Measurements from ENCODE around the gene GBE1.

GBE1 gene

DNA sequence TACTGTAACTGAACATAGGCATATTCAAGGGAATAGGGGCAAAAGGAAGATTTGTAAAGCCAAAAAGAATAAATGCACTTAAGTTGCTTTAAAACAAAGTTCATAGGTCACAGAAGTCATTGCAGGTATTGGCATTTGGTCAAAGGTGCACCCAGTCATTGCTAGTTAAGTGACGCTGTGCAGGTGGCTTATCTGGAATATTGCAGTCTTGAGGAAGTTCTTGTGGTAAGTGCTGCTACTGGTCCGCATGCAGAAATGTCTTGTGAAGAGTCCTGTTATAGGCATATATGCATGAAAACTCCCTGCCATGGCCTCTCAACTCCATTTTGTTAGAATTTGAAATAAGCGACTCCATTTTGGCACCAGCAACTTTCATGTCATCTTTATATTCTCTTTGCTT lies 293.1 kb downstream of the GBE1 start:
- no peak for DNase-seq (ENCODE audit: low spot score)

DNA sequence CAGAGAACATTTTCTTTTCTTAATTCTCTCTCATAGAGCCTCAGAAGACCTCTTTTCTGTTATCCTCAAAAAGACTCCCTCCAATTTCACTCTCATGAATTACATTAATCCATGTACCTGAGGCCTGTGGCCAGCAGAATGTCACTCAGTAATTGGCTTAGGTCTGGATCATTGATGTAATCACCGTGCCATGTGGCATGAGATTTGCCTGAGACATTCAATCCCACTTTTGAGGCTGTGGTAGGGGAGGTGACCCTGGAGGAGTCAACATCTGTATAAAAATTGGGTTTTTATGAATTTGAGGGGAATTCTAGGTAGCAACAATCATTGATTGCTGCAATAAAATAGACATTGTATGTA lies 295.3 kb downstream of the GBE1 start:
- DNase-seq (ENCODE audit: low spot score): no peak

DNA sequence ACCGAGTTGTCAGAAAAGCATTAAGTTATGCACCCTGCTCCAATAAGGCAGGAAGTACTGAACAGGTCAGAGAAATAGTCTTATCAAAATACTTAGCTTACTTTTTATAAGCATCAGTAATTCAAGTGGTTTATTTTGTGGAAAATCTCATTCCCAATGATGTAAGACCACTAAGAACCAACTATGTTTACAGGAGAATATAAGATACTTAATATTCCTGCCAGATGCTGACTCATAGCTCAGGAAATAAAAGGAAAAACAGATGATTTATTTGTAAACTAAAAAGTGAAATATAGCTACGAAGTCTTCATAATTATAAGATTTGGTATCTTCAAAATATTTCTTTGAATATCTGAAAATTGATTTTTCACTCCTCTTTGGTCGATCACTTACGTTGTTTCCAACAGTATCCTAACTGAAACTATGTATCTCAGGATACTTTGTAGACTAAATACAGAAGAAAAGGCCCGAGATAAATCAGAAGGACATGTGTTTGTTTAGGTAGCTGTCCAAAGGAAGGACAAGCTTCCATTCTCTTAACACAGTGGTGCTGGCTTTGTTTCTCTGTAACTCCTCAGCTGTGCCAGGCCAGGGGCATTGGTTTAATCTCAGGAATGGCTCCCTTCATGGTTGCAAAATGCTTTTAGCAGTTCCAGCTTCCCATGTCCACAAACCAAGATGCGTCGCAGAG lies 295.8 kb downstream of the GBE1 start:
- DNase-seq (ENCODE audit: low spot score): peak; percentile 33

DNA sequence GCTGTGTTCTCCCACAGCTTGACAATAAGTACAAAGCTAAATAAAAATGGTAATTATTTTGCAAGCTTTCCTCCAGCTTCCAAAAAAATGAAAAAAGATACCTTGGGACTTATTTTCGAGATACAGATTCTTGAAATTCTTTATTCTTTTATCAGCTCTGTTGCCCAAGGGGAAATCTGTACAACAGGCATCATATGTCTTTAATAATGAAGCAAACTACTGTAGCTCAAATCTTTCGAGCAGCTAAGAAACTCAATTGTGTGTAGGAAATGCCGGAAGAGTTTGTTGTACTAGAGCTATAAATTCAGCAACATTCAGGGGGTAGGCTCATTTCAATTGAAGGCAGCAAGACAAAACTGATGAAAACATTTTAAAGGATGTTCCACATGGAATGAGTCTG lies 297.7 kb downstream of the GBE1 start:
- no peak for DNase-seq (ENCODE audit: low spot score)

DNA sequence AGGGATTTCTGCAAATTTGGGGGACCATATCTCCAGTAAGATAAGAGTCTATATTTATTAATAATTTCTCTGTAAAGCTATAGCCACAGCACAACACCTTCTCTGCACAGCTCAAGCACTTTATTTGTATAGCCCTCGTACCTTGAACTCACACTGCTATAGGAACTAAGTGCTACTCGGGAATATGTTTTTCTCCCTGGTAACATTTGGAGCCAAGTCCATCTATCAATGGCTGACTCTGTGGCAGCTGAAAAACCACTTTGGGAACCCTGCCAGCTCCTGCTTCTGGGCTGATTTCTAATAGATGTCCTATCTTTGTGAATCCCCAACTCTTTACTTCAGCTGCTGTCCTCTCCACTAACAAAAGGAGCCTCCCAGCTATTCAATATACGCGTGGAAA lies 298.5 kb downstream of the GBE1 start:
- DNase-seq (ENCODE audit: low spot score): no peak

DNA sequence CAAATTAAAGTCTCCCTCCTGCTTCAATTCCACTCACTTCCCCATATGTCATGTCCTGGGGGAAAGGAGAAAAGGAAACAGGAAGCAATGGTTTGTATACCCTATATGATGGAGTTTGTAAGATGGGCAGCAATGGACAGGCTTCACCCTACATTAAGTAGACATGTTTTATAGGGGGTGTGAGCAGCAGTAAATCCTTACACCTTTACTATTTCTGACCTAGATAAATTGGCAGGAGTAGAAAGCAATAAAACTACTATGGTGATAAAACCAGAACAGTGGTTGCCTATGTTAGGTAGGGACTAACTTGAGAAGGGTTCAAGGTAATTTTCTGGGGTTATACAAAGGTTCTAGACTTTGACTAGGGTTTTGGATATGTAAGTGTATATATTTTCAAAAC lies 301.7 kb downstream of the GBE1 start:
- DNase-seq (ENCODE audit: low spot score): no peak

DNA sequence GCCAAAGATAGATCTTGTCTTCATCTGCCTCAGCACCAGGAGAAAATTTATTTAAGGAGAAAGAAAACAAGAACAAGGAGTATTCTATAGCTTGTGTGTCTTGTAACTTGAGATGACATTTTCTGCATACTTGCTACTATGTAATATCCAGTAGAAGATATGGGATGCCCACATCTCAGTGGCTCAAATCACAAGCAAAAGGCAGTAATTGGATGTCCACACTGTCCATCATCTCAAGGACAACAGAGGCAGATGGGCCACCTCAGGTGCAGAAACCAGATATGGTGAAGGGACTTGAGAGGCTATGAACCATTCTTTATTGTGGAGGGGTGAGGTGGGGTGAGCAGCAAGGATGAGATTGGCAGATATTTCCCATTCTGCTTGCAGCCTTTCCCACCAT lies 309.0 kb downstream of the GBE1 start:
- no peak for DNase-seq (ENCODE audit: low spot score)

DNA sequence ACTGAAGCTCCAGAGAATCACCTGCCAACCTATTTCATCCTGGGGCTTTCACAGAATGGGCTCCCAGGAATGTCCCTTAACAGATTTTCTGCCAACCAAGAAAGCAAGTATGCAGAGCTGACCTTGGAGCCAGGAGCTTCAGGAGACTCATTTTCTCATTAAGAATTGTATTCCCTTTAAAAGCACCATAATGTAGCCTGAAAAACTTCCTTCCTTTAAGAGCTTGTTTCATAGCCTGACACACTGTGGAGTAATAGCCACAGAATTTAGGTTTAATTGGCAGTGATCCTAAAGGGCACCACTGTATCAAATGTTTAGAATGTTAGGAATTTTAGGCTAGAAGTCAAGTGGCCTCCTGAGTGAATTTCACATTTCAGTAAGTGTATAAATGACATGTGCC lies 309.8 kb downstream of the GBE1 start:
- DNase-seq (ENCODE audit: low spot score): peak; percentile 33

DNA sequence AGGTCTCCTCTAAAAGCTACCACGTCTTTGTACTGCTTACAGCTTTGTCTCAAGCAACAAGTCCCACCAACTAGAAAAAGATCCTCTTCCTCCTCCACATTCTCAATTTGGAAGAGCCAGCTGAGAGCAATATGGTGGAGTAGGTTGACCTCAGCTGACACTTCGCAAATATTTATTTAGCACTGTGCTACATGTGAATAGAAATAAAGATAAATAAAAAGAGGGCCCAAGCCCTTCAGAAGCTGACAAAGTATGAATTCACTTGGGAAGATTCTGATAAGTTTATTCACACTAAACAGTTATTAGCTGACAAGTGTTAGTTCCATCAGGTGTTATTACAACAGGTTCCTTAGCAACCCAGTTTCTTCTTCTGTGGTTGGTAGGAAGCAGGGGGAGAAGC lies 310.3 kb downstream of the GBE1 start:
- no peak for DNase-seq (ENCODE audit: low spot score)

DNA sequence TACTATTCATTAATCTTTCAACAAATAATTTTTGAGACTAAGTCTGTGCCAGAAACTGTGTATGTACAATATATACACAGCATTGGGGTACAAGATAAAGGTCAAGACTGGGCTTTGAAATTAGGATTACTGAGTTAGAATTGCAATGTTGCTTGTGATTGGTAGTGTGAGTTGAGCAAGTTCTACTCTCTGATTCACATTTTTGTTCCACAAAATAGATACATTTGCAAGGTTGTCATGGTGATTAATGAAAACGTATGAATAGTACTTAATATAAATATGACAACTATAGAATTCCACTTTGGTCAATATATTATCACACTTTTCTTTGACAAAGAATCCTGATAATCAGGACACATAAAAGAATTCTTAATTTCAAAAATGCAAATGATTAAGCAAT lies 314.6 kb downstream of the GBE1 start:
- DNase-seq (ENCODE audit: low spot score): no peak

DNA sequence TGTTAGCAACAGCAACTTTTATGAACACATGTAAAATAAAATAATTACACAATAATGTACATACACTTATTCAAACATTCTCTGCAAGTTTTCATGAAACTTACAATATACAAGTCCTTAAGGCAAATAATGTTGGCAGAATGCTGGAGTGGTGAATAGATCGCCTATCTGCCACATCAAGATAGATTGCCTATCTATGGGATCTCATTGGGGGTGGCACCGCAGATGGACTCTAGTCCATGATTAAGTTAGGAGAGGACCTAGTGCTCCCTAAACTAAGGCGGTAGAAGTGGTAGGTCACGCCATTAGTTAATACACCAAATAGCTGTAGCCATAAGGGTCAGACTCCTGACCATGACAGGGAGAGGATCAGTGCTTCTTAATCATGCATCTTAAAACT lies 315.7 kb downstream of the GBE1 start:
- DNase-seq (ENCODE audit: low spot score): no peak

DNA sequence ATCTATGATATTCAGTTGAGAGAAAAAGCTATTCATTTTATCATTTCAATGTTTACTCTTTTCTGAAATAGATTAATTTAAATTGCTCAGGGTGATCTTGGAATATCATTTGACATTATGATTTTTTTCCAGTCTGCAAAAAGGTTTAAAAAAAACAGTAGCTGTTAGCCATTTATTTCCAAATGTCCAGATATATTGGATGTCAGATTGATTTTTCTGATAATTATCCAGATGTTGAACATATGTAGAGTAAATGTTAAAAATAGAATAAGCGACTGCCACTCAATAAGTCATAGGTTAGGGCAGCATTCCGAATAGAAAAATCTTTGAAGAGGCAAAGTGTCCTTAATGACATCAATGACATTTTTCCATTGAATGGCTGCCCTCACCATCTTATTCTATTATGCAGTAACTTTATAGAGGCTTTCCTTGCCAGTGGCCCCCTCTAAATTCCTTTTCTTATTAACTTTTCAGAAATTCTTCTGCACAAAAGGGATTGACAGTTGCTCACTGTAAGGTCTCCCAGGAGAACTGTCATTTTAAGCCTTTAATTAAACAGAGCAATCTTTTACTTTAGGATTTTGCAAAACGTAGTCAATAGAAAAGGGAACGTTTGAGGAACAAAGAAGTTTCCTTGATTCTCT lies 316.5 kb downstream of the GBE1 start:
- DNase-seq (ENCODE audit: low spot score): no peak

DNA sequence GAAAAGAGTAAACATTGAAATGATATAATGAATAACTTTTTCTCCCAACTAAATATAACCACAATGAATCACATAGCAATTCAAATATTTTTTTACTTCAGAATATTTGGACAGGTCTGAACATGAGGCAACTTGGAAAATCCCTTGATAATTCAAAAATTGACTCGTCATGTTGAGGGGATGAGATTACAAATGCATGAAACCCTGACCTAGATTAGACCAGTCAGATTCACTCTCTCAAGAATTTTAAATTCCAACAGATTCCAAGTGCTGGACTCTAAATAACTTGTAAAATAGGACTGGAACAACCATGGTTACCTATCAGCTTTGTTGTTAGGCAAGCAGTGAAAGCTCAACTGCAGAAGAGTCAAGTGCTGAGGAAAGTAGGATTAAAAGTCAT lies 317.5 kb downstream of the GBE1 start:
- no peak for DNase-seq (ENCODE audit: low spot score)

DNA sequence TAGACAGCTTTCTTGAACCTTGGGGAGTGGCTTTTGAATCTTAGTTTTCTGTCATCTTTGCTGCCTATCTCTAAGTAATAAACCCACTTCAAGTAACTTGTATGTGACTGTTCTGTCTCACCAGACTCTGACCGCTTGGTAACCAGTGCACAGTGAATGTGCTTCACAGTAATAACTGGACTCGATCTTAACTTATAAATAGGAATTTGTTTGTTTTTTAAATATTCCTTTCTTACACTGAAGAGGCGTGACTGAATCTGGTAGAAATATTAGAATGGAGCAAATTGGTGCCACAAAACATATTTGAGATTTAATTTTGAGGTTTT lies 318.0 kb downstream of the GBE1 start:
- no peak for DNase-seq (ENCODE audit: low spot score)

DNA sequence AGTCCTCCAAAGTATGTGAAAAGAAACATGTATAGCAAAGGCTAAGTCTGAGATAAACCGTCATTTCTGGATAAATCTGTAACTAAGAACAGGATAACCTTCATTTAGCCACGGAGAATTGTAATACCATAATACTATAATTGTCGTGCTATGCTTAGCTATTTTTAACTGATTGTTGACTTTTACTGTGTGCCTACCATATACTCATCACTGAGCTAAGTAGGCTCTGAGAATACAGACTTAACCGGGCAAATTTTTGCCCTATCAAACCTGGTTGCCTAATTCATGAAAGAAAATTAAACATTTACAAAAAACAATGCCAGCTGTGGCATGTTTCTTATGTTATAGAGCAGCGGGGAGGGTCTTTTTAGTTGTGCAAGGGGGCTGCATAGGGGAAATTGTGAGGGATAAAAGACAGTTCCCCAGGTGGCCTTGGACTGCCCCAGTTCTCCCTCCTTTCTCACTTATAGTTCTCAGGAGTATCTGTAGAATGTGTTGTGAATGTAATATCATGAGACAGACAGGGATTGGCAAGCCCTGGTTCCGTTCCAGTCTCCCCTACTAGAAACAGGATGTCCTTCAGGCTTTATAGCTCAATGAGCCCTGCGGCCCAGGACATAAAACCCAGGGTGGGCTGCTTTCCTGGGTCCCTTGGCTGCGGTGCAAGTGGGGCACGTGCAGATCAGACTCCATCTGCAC lies 318.5 kb downstream of the GBE1 start:
- no peak for DNase-seq (ENCODE audit: low spot score)

DNA sequence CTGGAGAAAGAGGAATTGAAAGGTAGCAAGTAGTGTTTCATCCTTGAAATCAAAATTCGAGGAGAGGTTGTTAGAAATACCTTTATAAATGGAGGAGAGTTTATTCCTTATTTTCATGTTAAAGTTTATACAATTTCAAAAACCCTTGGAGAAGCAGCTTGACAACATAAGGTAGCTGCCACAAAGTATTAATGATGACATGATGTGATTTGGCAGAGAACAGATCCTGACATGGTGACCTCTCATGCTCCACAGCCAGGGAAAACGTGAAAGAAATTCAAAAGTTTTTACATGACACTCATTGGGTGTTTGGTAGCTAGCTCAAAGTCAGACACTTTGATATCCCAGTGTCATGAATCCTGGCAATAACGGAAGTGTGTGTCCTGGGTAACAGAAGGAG lies 320.8 kb downstream of the GBE1 start:
- no peak for DNase-seq (ENCODE audit: low spot score)

Data from kidney capillary endothelial cell (primary cell).